Stimulated activated CD8-positive, alpha-beta memory T cell treated with anti-CD3 and anti-CD28 coated beads, Interleukin-2, amount 100 ng/mL, for 48 hours (primary cell): Measurements from ENCODE around the gene SREK1IP1.

ENCODE experiments used
- DNase-seq, 2 donors: peaks; one replicate each; pipeline ENCODE4 v3.0.0-alpha.2; 2020; ENCODE audit warnings: low read depth in 2 of 2

SREK1IP1 gene

GRCh38 chr5:64685866-64686265, 82.6 kb downstream of the SREK1IP1 start:
- no peak for DNase-seq

- no peak for DNase-seq
Measured at GRCh38 chr5:64682608-64683007, 85.9 kb downstream of the SREK1IP1 start.

GRCh38 chr5:64680289-64680688, 88.2 kb downstream of the SREK1IP1 start:
- no peak for DNase-seq

- DNase-seq: no peak
Measured at GRCh38 chr5:64678374-64678773, 90.1 kb downstream of the SREK1IP1 start.

- no peak for DNase-seq
Measured at GRCh38 chr5:64671678-64672077, 96.8 kb downstream of the SREK1IP1 start.

GRCh38 chr5:64670277-64670676, 98.2 kb downstream of the SREK1IP1 start:
- no peak for DNase-seq
